ENCODE results near the gene CAPN10.

DNA sequence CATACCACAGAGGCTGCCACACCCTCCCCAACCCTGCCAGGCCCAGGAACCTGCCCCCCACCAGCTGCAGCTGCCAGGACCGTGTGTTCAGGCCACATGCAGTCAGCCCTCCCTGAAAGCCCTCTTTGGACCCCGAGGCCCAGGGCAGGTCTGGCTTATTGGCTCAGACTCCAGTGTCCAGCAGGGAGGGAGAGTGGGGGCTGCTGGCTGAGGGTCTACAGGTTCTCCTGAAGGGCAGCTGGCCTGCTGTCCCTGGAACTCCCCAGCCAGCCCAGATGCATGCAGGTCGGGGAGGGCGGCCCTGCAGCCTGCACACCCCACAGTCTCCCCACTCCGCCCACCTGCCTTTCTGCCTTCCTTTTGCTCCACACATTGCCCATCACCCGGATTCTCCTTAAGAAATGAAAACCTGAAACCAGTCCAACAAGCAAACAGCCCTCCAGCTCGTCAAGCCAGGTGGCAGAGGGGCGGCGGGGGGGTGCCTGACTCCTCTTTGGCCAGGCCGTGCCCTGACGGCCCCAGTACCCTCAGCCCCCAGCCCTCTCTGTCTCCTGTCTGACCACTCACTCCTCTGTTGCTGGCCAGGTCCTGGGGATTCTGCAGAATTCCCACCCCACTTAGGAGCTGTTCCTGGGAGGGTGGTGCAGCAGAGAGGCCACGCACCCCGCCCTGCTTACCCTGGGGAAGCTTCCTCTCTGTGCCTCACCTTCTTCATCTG lies 56.7 kb downstream of the CAPN10 start:
- TF ChIP-seq, protein P1, sequence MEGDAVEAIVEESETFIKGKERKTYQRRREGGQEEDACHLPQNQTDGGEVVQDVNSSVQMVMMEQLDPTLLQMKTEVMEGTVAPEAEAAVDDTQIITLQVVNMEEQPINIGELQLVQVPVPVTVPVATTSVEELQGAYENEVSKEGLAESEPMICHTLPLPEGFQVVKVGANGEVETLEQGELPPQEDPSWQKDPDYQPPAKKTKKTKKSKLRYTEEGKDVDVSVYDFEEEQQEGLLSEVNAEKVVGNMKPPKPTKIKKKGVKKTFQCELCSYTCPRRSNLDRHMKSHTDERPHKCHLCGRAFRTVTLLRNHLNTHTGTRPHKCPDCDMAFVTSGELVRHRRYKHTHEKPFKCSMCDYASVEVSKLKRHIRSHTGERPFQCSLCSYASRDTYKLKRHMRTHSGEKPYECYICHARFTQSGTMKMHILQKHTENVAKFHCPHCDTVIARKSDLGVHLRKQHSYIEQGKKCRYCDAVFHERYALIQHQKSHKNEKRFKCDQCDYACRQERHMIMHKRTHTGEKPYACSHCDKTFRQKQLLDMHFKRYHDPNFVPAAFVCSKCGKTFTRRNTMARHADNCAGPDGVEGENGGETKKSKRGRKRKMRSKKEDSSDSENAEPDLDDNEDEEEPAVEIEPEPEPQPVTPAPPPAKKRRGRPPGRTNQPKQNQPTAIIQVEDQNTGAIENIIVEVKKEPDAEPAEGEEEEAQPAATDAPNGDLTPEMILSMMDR (IDR thresholded peaks at IDR 0.05; ENCODE audit: poor library complexity): no peak
- TF ChIP-seq EZH2 (IDR thresholded peaks at IDR 0.05; ENCODE audit: borderline replicate concordance) (no peak), EZH2phosphoT487 (IDR thresholded peaks at IDR 0.05; ENCODE audit: low read depth, severe bottlenecking, unreplicated experiment) (no peak)
